A549 (cell line): ENCODE measurements around the gene ACYP2. TPM values are rescaled to one million over a fixed set of nuclear protein-coding genes. Genes with fewer than 3 reads are reported as not detected.
A peak's percentile ranks its signal among the peaks of the same experiment; 100 is the strongest.
"Not testable (repeated sequence)": the region's sequence is repeated elsewhere in the genome, so short reads cannot be mapped to it uniquely, and the experiment has no call there.

ENCODE experiments used
- ATAC-seq, 2 experiments: fragments of 200-7000 bp in 1 of 2; fragments of >200 bp in 1 of 2; cut with Nextera tagmentation in 1 of 2; cut with Tn5 transposase in 1 of 2; 3 replicates each; pipeline versions ENCODE4 v1.8.0 to v1.9.1; 2018 to 2020; ENCODE audit warnings: mild to moderate bottlenecking in 1 of 2, moderate library complexity in 1 of 2
- CTCF ChIA-PET: fragments of 300-600 bp; sonication (Branson Sonifier 250); formaldehyde crosslinking; extraction: SDS; loops from one replicate; lab custom pipeline; 2021; ENCODE audit warnings: antibody characterized with exemption, inconsistent platforms; lab: Yijun Ruan, JAX
- POLR2A ChIA-PET: fragments of 350-600 bp; formaldehyde crosslinking; extraction: SDS; loops from one replicate; lab custom pipeline; 2021; ENCODE audit warnings: antibody characterized with exemption, inconsistent platforms; lab: Yijun Ruan, JAX
- DNase-seq, 2 experiments: peaks; one replicate each; pipeline versions ENCODE4 v3.0.0 to v3.0.0-alpha.2; 2011 to 2016; ENCODE audit warnings: low read depth in 1 of 2, low spot score in 1 of 2
- FAIRE-seq: peaks from 2 replicates; lab custom pipeline; 2011; peaks lifted over from hg19 to GRCh38; lab: Jason Lieb, UNC
- H3K27ac ChIP-seq, 2 experiments: fragments of >200 bp; sonication (Bioruptor Twin); formaldehyde crosslinking; 3 replicates each; pipeline ENCODE4 v1.5.1; 2016 to 2017
- H3K4me1 ChIP-seq: fragments of >200 bp; sonication (Bioruptor Twin); formaldehyde crosslinking; 3 replicates; pipeline ENCODE4 v1.6.1; 2016
- H3K4me2 ChIP-seq: fragments of >200 bp; sonication (Bioruptor Twin); formaldehyde crosslinking; 3 replicates; pipeline ENCODE4 v1.6.1; 2016
- H3K4me3 ChIP-seq: fragments of >200 bp; sonication (Bioruptor Twin); formaldehyde crosslinking; 3 replicates; pipeline ENCODE4 v1.5.1; 2016
- H3K9me3 ChIP-seq: fragments of >200 bp; sonication (Bioruptor Twin); formaldehyde crosslinking; 3 replicates; pipeline ENCODE4 v1.6.1; 2016
- BHLHE40 ChIP-seq: IDR thresholded peaks from 2 replicates; pipeline ENCODE4 v1.6.1; 2012; ENCODE audit warnings: low read depth, low read length, inconsistent platforms
- CBX2 ChIP-seq: fragments of 200-600 bp; sonication (generic); IDR thresholded peaks from 2 replicates; pipeline ENCODE4 v1.6.1; 2016; ENCODE audit warnings: low read depth, mild to moderate bottlenecking, borderline replicate concordance
- CHD2 ChIP-seq: fragments of 150-350 bp; IDR thresholded peaks from 2 replicates; pipeline ENCODE4 v1.6.1; 2014; ENCODE audit warnings: low read length; ENCODE audit not compliant: partially characterized antibody
- EP300 ChIP-seq, 2 experiments: fragments of >200 bp; sonication (Bioruptor Twin); formaldehyde crosslinking; IDR thresholded peaks; 2 replicates in 1 of 2; 3 replicates in 1 of 2; pipeline ENCODE4 v1.6.1; 2016 to 2017
- ESRRA ChIP-seq: fragments of 150-350 bp; IDR thresholded peaks from 2 replicates; pipeline ENCODE4 v1.6.1; 2014; ENCODE audit warnings: mild to moderate bottlenecking, low read length, borderline replicate concordance
- FOSL2 ChIP-seq, 2 experiments: fragments of 450-650 bp in 1 of 2; fragments of >200 bp in 1 of 2; sonication (Bioruptor Twin) in 1 of 2; formaldehyde crosslinking; IDR thresholded peaks; 2 replicates each; pipeline versions ENCODE4 v1.5.0 to v1.6.1; 2016 to 2020; ENCODE audit warnings: mild to moderate bottlenecking in 1 of 2, moderate library complexity in 1 of 2
- FOXS1 ChIP-seq: fragments of 250-450 bp; sonication (Bioruptor Pico); IDR thresholded peaks from 2 replicates; pipeline ENCODE4 v1.5.0; 2020; ENCODE audit warnings: mild to moderate bottlenecking, moderate library complexity
- HDAC2 ChIP-seq: fragments of 200-600 bp; sonication (generic); IDR thresholded peaks from 2 replicates; pipeline ENCODE4 v1.6.1; 2016
- HEYL ChIP-seq: fragments of 250-450 bp; sonication (Bioruptor Pico); IDR thresholded peaks from 2 replicates; pipeline ENCODE4 v1.8.0; 2021; ENCODE audit warnings: mild to moderate bottlenecking, moderate library complexity
- MAFK ChIP-seq: fragments of 450-650 bp; IDR thresholded peaks from 2 replicates; pipeline ENCODE4 v1.6.1; 2014; ENCODE audit not compliant: partially characterized antibody
- NPAS2 ChIP-seq: fragments of 250-450 bp; sonication (Bioruptor Pico); IDR thresholded peaks from 2 replicates; pipeline ENCODE4 v1.8.0; 2022; ENCODE audit warnings: mild to moderate bottlenecking, moderate library complexity, borderline replicate concordance
- RCOR1 ChIP-seq: fragments of 150-350 bp; IDR thresholded peaks from 2 replicates; pipeline ENCODE4 v1.6.1; 2014; ENCODE audit warnings: antibody characterized with exemption, low read length, low read depth
- RFX5 ChIP-seq: fragments of 450-650 bp; IDR thresholded peaks from 2 replicates; pipeline ENCODE4 v1.7.1; 2014; ENCODE audit warnings: antibody characterized with exemption, mild to moderate bottlenecking, moderate library complexity
- SREBF2 ChIP-seq: fragments of 450-650 bp; IDR thresholded peaks from 2 replicates; pipeline ENCODE4 v1.6.1; 2014; ENCODE audit warnings: mild to moderate bottlenecking, moderate library complexity
- TFCP2L1 ChIP-seq: fragments of 250-450 bp; sonication (Bioruptor Pico); IDR thresholded peaks from 2 replicates; pipeline ENCODE4 v1.5.0; 2021; ENCODE audit warnings: mild to moderate bottlenecking
- ZFP36 ChIP-seq: fragments of 450-650 bp; IDR thresholded peaks from 2 replicates; pipeline ENCODE4 v1.6.1; 2014; ENCODE audit warnings: borderline replicate concordance; ENCODE audit not compliant: partially characterized antibody
- ZSCAN20 ChIP-seq: fragments of 250-450 bp; sonication (Bioruptor Pico); IDR thresholded peaks from 2 replicates; pipeline ENCODE4 v1.8.0; 2022; ENCODE audit warnings: mild to moderate bottlenecking, moderate library complexity
- WGBS: methylation state at CpG from one replicate; pipeline ENCODE4 v1.1.6; 2017; ENCODE audit errors: missing lambda C conversion rate; 5-methylcytosine and 5-hydroxymethylcytosine counted together
- polyA plus RNA-seq, 4 experiments: library from polyadenylated mRNA; depleted of rRNA in 3 of 4; stranded (reverse); fragments of >200 nt; fragmentation: RNase III in 1 of 4; extraction: RNeasy Plus Mini Kit Qiagen cat#74134 plus additional on column Dnase treatment in 1 of 4; gene quantifications; 2 replicates in 3 of 4; 3 replicates in 1 of 4; pipeline ENCODE4 v1.2.3, GENCODE V29; 2011 to 2017
- TF ChIP-seq, protein P1 (sequence below): fragments of >200 bp; sonication (Bioruptor Twin); formaldehyde crosslinking; IDR thresholded peaks from 2 replicates; pipeline ENCODE4 v1.6.1; 2016
- TF ChIP-seq, protein P2 (sequence below): IDR thresholded peaks from 2 replicates; pipeline ENCODE4 v1.6.1; 2012
- TF ChIP-seq, protein P3 (sequence below): IDR thresholded peaks from 2 replicates; pipeline ENCODE4 v1.6.1; 2012; ENCODE audit warnings: low read depth, borderline replicate concordance
- TF ChIP-seq, protein P4 (sequence below): fragments of 450-650 bp; IDR thresholded peaks from 2 replicates; pipeline ENCODE4 v1.6.1; 2014; ENCODE audit warnings: antibody characterized with exemption

ACYP2 gene
- polyA plus RNA-seq, 2 of the 4 experiments (the other 2 are of a cell fraction), result 10.0 to 11.4 TPM

DNA sequence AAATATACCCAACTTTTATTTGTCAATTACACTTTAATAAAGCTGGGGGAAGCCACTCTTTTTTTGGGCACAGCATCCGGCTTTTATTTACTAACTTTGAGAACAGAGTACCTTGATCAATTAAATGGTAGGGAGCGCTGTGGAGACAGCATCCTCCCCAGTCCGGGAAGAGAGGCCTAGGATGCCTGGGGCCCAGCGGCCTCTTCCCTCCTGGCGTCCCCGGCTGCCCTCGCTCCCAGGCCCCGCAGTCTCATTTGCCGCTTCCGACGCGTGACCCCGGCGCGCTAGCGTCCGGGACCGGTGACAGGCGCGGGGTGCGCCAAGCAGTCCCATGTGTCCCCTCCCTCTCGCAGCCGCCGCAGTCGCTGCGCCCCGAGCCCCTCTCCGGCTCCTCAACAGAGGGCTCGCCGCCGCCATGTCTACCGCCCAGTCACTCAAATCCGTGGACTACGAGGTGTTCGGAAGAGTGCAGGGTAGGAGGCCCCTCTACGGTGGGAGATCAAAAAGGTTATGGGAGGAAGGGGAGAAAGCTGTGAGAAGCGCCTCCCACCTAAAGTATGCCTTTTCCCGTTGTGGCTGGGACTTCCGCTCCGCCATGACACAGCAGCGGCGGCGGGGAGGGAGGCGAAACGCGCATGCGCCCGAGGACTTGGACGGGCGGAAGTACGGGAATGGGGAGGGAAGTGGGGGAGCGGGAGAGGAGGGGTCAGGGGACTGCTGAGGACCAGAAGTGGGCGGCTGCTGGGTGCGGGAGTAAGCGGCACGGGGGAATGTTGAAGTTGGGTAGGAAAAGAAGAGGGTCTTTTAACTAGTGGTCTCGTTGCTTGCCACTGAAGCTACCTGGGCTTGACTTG is at the start of gene ACYP2 (continued):
- no peak for TF ChIP-seq BHLHE40
- peak; percentile 8 for TF ChIP-seq CHD2
- TF ChIP-seq RFX5, result no peak
- TF ChIP-seq, protein P1, sequence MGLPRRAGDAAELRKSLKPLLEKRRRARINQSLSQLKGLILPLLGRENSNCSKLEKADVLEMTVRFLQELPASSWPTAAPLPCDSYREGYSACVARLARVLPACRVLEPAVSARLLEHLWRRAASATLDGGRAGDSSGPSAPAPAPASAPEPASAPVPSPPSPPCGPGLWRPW, result no peak
- TF ChIP-seq NPAS2, result no peak
- no peak for TF ChIP-seq HDAC2
- TF ChIP-seq HEYL, result no peak
- TF ChIP-seq ZSCAN20, result no peak
- TF ChIP-seq RCOR1, result no peak
- no peak for TF ChIP-seq ESRRA
- no peak for TF ChIP-seq CBX2
- TF ChIP-seq, protein P2, sequence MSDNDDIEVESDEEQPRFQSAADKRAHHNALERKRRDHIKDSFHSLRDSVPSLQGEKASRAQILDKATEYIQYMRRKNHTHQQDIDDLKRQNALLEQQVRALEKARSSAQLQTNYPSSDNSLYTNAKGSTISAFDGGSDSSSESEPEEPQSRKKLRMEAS, result peak; percentile 86
- TF ChIP-seq TFCP2L1 (CRISPR knock-in tag), result peak; percentile 79; the same call in 1 of the 2 replicates
- peak in 1 of 2 experiments; percentile 30; a peak in 1 of 5 replicates for TF ChIP-seq EP300 (IDR thresholded peaks at IDR 0.05)
- no peak for TF ChIP-seq SREBF2
- TF ChIP-seq FOXS1 (CRISPR knock-in tag), result no peak
- TF ChIP-seq, all 56 proteins: peak for 21

DNA sequence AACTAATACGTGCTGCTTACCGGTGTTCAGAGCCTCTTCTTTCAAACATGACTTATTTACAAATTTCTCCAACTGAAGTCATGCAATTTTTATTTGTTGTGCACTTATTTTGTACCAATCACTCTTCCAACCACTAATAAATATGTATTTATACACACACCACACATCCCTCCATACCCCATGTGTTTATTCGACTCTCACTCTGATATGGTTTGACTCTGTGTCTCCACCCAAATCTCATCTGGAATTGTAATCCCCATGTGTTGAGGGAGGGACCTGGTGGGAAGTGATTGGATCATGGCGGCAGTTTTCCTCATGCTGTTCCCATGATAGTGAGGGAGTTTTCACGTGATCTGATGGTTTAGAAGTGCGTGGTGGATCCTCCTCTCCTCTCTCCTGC is 49.5 kb upstream of the ACYP2 start:
- Histone ChIP-seq H3K9me3 (no peaks in the 10 kb centered on the region), H3K4me3 (no peak overlapping the region), H3K4me1 (no peaks in the 10 kb centered on the region; the same call in 2 of the 3 replicates), H3K27ac (no peak overlapping the region), H3K4me2 (no peak overlapping the region)
- TF ChIP-seq, protein P3, sequence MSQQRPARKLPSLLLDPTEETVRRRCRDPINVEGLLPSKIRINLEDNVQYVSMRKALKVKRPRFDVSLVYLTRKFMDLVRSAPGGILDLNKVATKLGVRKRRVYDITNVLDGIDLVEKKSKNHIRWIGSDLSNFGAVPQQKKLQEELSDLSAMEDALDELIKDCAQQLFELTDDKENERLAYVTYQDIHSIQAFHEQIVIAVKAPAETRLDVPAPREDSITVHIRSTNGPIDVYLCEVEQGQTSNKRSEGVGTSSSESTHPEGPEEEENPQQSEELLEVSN, result no peak
- no peak for TF ChIP-seq ZFP36
- TF ChIP-seq, protein P4, sequence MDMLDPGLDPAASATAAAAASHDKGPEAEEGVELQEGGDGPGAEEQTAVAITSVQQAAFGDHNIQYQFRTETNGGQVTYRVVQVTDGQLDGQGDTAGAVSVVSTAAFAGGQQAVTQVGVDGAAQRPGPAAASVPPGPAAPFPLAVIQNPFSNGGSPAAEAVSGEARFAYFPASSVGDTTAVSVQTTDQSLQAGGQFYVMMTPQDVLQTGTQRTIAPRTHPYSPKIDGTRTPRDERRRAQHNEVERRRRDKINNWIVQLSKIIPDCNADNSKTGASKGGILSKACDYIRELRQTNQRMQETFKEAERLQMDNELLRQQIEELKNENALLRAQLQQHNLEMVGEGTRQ, result no peak
- ChIA-PET POLR2A (no interaction called here), CTCF (no interaction called here)
- ATAC-seq (no peak), DNase-seq (no peak), FAIRE-seq (no peak)
- 83% methylated on average over 6 of the region's 6 CpGs for WGBS

DNA sequence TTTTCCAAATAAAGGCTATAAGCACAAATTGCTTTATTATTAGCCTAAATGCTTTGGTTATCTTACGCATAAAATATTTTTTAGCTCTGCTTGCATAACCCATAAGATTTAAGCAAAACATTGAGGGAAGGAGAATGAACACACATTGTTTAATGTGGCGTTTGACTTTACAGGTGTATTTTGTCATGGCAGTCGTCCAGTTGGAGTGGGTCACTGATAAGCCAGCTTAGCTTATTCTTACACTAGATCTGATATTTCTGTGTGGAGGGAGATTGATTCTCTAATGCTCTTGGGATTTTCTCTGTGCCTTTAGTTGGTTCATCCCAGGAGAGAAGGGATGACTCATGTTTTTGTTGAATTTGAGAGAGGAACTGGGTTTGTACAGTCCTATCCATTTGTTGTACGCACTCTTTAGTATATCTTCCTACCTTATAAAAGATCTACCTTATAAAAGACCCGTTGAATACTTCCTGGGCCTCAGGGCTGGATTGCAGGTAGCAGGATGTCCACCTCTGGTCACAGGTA is 47.5 kb upstream of the ACYP2 start:
- CTCF ChIA-PET, result interaction anchor here (1.0 kb wide), 2 partner anchors 64 to 85 kb away, joined by 3 read pairs; no protein-coding TSS in a partner anchor
- WGBS, result 69% methylated on average over 5 of the region's 5 CpGs
- POLR2A ChIA-PET, result no interaction called here
- no peak overlapping the region for H3K4me2 ChIP-seq
- FAIRE-seq, result no peak
- TF ChIP-seq MAFK, result no peak
- TF ChIP-seq FOSL2 (IDR thresholded peaks at IDR 0.05), result no peak
- peak; percentile 50; the same call in 1 of the 2 replicates for TF ChIP-seq FOSL2 (CRISPR knock-in tag; IDR thresholded peaks at IDR 0.05)
- H3K27ac ChIP-seq, result no peak overlapping the region
- no peak for ATAC-seq
- H3K4me3 ChIP-seq, result no peak overlapping the region
- DNase-seq, result no peak
- H3K4me1 ChIP-seq, result no peaks in the 10 kb centered on the region; the same call in 2 of the 3 replicates
- H3K9me3 ChIP-seq, result no peaks in the 10 kb centered on the region

DNA sequence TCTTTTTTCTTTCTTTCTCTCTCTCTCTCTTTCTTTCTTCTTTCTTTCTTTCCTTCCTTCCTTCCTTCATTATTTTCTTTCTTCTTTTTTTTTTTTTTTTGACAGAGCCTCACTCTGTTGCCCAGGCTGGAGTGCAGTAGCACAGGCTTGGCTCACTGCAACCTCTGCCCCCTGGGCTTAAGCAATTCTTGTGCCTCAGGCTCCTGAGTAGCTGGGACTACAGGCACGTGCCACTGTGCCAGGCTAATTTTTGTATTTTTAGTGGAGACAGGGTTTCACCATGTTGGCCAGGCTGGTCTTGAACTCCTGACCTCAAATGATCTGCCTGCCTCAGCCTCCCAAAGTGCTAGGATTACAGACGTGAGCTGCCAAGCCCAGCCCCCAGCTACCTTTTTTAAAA is 42.9 kb upstream of the ACYP2 start:
- H3K4me3 ChIP-seq, DNase-seq, H3K9me3 ChIP-seq, ATAC-seq, FAIRE-seq, H3K27ac ChIP-seq, H3K4me2 ChIP-seq, POLR2A ChIA-PET, H3K4me1 ChIP-seq: not testable (repeated sequence)
- 64% methylated on average over 2 of the region's 2 CpGs for WGBS
- CTCF ChIA-PET, result interaction anchor here (0.6 kb wide), 1 partner anchor 81 kb away, joined by 3 read pairs; no protein-coding TSS in a partner anchor
